Upper lobe of left lung (tissue), 4 donors: ENCODE results near the gene OR51V1.

Source experiments
- CTCF ChIP-seq, 6 experiments: fragments of 450-650 bp in 4 of 6; fragments of 200-600 bp in 2 of 6; sonication (generic) in 2 of 6; IDR thresholded peaks; one replicate each; pipeline ENCODE4 v1.5.1; 2016 to 2019; ENCODE audit warnings: antibody characterized with exemption in 6 of 6
- EP300 ChIP-seq, 4 donors: sonication (generic); formaldehyde crosslinking; IDR thresholded peaks; one replicate each; pipeline ENCODE4 v1.5.1; 2017; ENCODE audit warnings: antibody characterized with exemption in 4 of 4, control low read depth in 2 of 4
- POLR2A ChIP-seq, 4 donors: fragments of 450-650 bp; IDR thresholded peaks; one replicate each; pipeline ENCODE4 v1.5.1; 2016 to 2017; ENCODE audit warnings: antibody characterized with exemption in 4 of 4, mild to moderate bottlenecking in 2 of 4
- POLR2AphosphoS5 ChIP-seq, 2 donors: sonication (generic); formaldehyde crosslinking; IDR thresholded peaks; one replicate each; pipeline ENCODE4 v1.5.1; 2017; ENCODE audit warnings: antibody characterized with exemption in 2 of 2

- TF ChIP-seq CTCF (IDR thresholded peaks at IDR 0.05) (no peak), EP300 (IDR thresholded peaks at IDR 0.05) (no peak), POLR2A (IDR thresholded peaks at IDR 0.05) (no peak), POLR2AphosphoS5 (IDR thresholded peaks at IDR 0.05) (no peak)
Observed at GRCh38 chr11:5223146-5223545, 22.7 kb upstream of the OR51V1 start.
